LNCaP clone FGC (cell line): ENCODE data around the gene NR2F2.

ENCODE experiments used
- DNase-seq: peaks from one replicate; pipeline ENCODE4 v3.0.0-alpha.2; 2011; ENCODE audit warnings: low read depth
- H3K4me3 ChIP-seq: 2 replicates; pipeline ENCODE4 v1.5.1; 2011; ENCODE audit warnings: mild to moderate bottlenecking, low read depth, low read length, control low read depth
- CTCF ChIP-seq: IDR thresholded peaks from 2 replicates; pipeline ENCODE4 v1.5.1; 2012; ENCODE audit warnings: mild to moderate bottlenecking; ENCODE audit not compliant: control insufficient read depth, insufficient read depth; ENCODE audit errors: extremely low read depth

Gene NR2F2

GRCh38 chr15:96296264-96296663 lies 34.2 kb upstream of the NR2F2 start:
- TF ChIP-seq CTCF: no peak
- no peak overlapping the region for H3K4me3 ChIP-seq
- DNase-seq: no peak

GRCh38 chr15:96297783-96298182 lies 32.7 kb upstream of the NR2F2 start:
- no peak for DNase-seq
- no peak overlapping the region for H3K4me3 ChIP-seq
- TF ChIP-seq CTCF: no peak

- H3K4me3 ChIP-seq: no peak overlapping the region
- no peak for DNase-seq
- no peak for TF ChIP-seq CTCF
These were observed 32.3 kb upstream of the NR2F2 start for GRCh38 chr15:96298217-96298616.

GRCh38 chr15:96300836-96301235 lies 29.7 kb upstream of the NR2F2 start:
- H3K4me3 ChIP-seq: no peak overlapping the region
- DNase-seq: no peak
- TF ChIP-seq CTCF: no peak

- H3K4me3 ChIP-seq: no peak overlapping the region
- no peak for DNase-seq
- no peak for TF ChIP-seq CTCF
These were observed 26.9 kb upstream of the NR2F2 start for GRCh38 chr15:96303503-96304056.

GRCh38 chr15:96304839-96305238 lies 25.7 kb upstream of the NR2F2 start:
- no peak overlapping the region for H3K4me3 ChIP-seq
- no peak for TF ChIP-seq CTCF

GRCh38 chr15:96306321-96306720 lies 24.2 kb upstream of the NR2F2 start:
- no peak for TF ChIP-seq CTCF
- H3K4me3 ChIP-seq: no peak overlapping the region
- DNase-seq: no peak

More at GRCh38 chr15:96304839-96305238, 25.7 kb upstream of the NR2F2 start:
- DNase-seq: no peak
